ENCODE data around the gene GUCD1.
A peak's percentile ranks its signal among the peaks of the same experiment; 100 is the strongest.
"Not testable (repeated sequence)": the region's sequence is repeated elsewhere in the genome, so short reads cannot be mapped to it uniquely, and the experiment has no call there.

Gene GUCD1

DNA sequence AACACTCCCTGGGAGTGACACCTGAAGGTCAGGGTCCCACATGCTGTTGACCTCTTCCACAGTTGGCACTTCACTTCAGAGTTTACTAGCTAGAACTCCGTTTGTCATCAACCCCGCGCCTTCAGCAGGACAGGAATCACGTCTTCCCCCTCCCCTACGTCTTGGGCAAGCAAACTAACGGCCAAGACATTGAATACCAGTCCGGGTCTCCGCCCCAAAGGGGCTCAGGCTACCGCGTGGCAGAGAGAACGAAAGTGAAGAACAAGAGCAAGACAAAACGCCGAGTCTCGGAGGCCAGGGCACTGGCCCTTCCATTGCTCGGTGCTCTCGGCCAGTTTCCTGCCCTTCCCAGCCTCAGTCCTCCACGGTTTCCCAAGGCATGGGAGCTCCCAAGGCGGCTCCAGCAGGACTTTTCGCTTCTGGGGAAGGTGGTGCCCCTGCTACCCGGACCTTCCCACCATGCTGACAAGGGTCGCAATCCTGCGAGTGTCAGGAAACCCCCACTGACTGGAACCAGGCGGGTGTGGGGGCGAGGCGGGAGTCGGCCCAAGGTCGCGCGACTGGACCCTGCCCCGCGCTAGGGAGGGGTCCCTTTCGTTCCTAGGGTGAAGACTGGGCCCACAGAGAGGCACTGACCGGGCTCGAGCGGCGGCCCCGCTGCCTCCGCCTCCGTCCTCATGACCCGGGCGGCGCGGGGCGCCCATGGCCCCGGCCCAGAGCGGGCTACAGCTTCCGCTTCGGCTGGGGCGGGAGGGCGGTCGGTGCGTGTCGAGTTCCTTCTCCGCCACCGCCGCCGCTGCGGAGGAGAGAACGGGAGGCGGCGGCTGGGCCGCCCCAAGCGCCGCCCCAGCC is at the start of gene GUCD1:
TSS of gene GUCD1 (minus strand) at position 826 of the 852 bp plus-strand sequence. CDS start at position 679, 147 bp downstream.
- Histone ChIP-seq H3K9ac (ENCODE audit: low read length) (peak within 1 kb of the TSS; percentile 97), H3F3A (ENCODE audit: insufficient read depth, low read length) (no peaks in the 10 kb centered on the region), H3K27ac (ENCODE audit: low read depth, low read length, poor library complexity, severe bottlenecking) (peak within 1 kb of the TSS; percentile 91), H2AFZ (ENCODE audit: low read length) (0 out of 2 replicates have a peak within 1 kb of the TSS, but pooled peaks have one; percentile 50), H3K9me3 (ENCODE audit: low read length) (no peaks in the 10 kb centered on the region), H3K79me2 (ENCODE audit: insufficient read depth, low read length) (peaks cover 56% of the 10 kb centered on the region), H3K9me2 (ENCODE audit: low read depth, low read length) (no peaks in the 10 kb centered on the region), H3K4me1 (ENCODE audit: insufficient read depth, low read length, severe bottlenecking) (peaks cover 68% of the 10 kb centered on the region), H3K4me2 (ENCODE audit: low read length) (peak within 1 kb of the TSS; percentile 97), H3K27me3 (ENCODE audit: insufficient read depth, low read length) (no peaks in the 10 kb centered on the region), H4K20me1 (ENCODE audit: insufficient read depth, low read length) (no peaks in the 10 kb centered on the region), H3K4me3 (ENCODE audit: low read depth, low read length, poor library complexity, severe bottlenecking) (peak within 1 kb of the TSS; percentile 89), H3K36me3 (ENCODE audit: insufficient read depth, low read length) (peaks cover 53% of the 10 kb centered on the region)
- TF ChIP-seq CTCF (IDR thresholded peaks at IDR 0.05; ENCODE audit: low read length) (no peak), EZH2 (IDR thresholded peaks at IDR 0.05; ENCODE audit: borderline replicate concordance, low read length) (no peak)

DNA sequence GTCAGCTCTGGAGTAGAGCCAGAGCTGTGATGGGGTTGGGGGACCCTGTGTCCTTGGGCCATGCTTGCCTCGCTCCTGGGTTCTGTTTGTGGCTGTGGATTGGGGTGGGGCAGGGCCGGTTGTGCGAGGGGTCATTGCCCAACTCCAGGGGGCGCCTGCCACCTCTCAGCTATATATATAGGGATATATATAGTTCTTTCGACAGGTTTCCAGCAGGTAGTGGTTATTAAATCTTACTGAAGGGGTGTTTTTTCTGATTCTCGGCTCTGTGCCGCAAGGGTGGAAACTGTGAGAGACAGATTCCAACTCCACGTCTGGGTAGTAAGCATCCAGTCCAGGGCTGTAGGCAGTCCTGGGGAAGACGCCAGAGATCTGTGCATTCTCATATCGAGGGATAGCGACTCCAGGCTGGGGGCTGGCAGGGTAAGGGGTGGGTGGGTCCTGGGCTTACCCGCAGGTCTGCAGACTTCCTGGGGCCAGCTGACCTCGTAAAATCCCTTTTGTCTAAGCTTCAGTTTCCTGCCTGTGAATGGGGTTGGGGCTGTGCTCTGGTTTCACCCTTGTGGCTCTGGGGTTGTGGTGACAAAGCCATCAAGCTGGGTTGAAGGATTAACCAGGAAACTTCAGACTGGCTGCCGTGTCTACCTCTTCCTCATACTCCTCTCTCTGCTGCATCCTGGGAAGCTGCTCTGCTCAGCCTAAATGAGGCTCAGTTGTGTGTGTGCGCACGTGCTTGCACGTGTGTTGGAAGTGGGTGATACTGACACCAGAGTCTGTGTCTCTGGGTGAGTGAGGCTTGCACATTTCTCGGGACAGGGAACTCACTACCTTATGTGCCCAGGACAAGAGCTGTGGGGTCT is 49.1 kb upstream of the GUCD1 start:
- H3K4me1 ChIP-seq (ENCODE audit: insufficient read depth, low read length, severe bottlenecking); H2AFZ ChIP-seq (ENCODE audit: low read length); H3F3A ChIP-seq (ENCODE audit: insufficient read depth, low read length); H3K27me3 ChIP-seq (ENCODE audit: insufficient read depth, low read length); H3K4me2 ChIP-seq (ENCODE audit: low read length); H3K27ac ChIP-seq (ENCODE audit: low read depth, low read length, poor library complexity, severe bottlenecking); H3K79me2 ChIP-seq (ENCODE audit: insufficient read depth, low read length); H3K9me3 ChIP-seq (ENCODE audit: low read length); H4K20me1 ChIP-seq (ENCODE audit: insufficient read depth, low read length); H3K9ac ChIP-seq (ENCODE audit: low read length); H3K36me3 ChIP-seq (ENCODE audit: insufficient read depth, low read length); H3K9me2 ChIP-seq (ENCODE audit: low read depth, low read length); H3K4me3 ChIP-seq (ENCODE audit: low read depth, low read length, poor library complexity, severe bottlenecking): not testable (repeated sequence)
- peak; percentile 13; the same call in 1 of the 2 replicates for TF ChIP-seq CTCF (IDR thresholded peaks at IDR 0.05; ENCODE audit: low read length)

GRCh38 chr22:24602847-24603769 is 48.2 kb upstream of the GUCD1 start, which contains the start of gene GGT1:
TSS of gene GGT1 (plus strand) at chr22:24603193. CDS start at chr22:24611082, 7,889 bp downstream.
- H3K79me2 ChIP-seq (ENCODE audit: insufficient read depth, low read length); H4K20me1 ChIP-seq (ENCODE audit: insufficient read depth, low read length); H3K9me2 ChIP-seq (ENCODE audit: low read depth, low read length); H3K9ac ChIP-seq (ENCODE audit: low read length); H3K27me3 ChIP-seq (ENCODE audit: insufficient read depth, low read length); H2AFZ ChIP-seq (ENCODE audit: low read length); H3K27ac ChIP-seq (ENCODE audit: low read depth, low read length, poor library complexity, severe bottlenecking); H3K4me1 ChIP-seq (ENCODE audit: insufficient read depth, low read length, severe bottlenecking); H3F3A ChIP-seq (ENCODE audit: insufficient read depth, low read length); H3K4me2 ChIP-seq (ENCODE audit: low read length); H3K9me3 ChIP-seq (ENCODE audit: low read length); H3K4me3 ChIP-seq (ENCODE audit: low read depth, low read length, poor library complexity, severe bottlenecking); H3K36me3 ChIP-seq (ENCODE audit: insufficient read depth, low read length): not testable (repeated sequence)

- H3K4me2 ChIP-seq (ENCODE audit: low read length); H3F3A ChIP-seq (ENCODE audit: insufficient read depth, low read length); H3K4me1 ChIP-seq (ENCODE audit: insufficient read depth, low read length, severe bottlenecking); H3K4me3 ChIP-seq (ENCODE audit: low read depth, low read length, poor library complexity, severe bottlenecking); H3K9me3 ChIP-seq (ENCODE audit: low read length); H3K36me3 ChIP-seq (ENCODE audit: insufficient read depth, low read length); H4K20me1 ChIP-seq (ENCODE audit: insufficient read depth, low read length); H2AFZ ChIP-seq (ENCODE audit: low read length); H3K27me3 ChIP-seq (ENCODE audit: insufficient read depth, low read length); H3K79me2 ChIP-seq (ENCODE audit: insufficient read depth, low read length); H3K9ac ChIP-seq (ENCODE audit: low read length); H3K9me2 ChIP-seq (ENCODE audit: low read depth, low read length); H3K27ac ChIP-seq (ENCODE audit: low read depth, low read length, poor library complexity, severe bottlenecking): not testable (repeated sequence)
These were observed 47.3 kb upstream of the GUCD1 start for GRCh38 chr22:24602105-24602749.

All from OCI-LY1 (cell line).